ENCODE data around the gene SUOX.
"Not testable (repeated sequence)": the region's sequence is repeated elsewhere in the genome, so short reads cannot be mapped to it uniquely, and the experiment has no call there.

Gene SUOX

GRCh38 chr12:55983232-55983842 lies 13.7 kb upstream of the SUOX start:
- DNase-seq (ENCODE audit: low spot score): no peak

GRCh38 chr12:55984861-55985260 lies 12.2 kb upstream of the SUOX start:
- DNase-seq (ENCODE audit: low spot score): no peak

- DNase-seq (ENCODE audit: low spot score): no peak
These were observed 11.7 kb upstream of the SUOX start for GRCh38 chr12:55985341-55985740.

GRCh38 chr12:55985976-55986375 lies 11.1 kb upstream of the SUOX start:
- DNase-seq (ENCODE audit: low spot score): not testable (repeated sequence)

- no peak for DNase-seq (ENCODE audit: low spot score)
These were observed 6.0 kb upstream of the SUOX start for GRCh38 chr12:55991110-55991509.

- DNase-seq (ENCODE audit: low spot score): no peak
These were observed 3.7 kb upstream of the SUOX start for GRCh38 chr12:55993230-55993853.

- DNase-seq (ENCODE audit: low spot score): no peak
These were observed 1.7 kb upstream of the SUOX start for GRCh38 chr12:55995366-55995765.

- peak; percentile 57 for DNase-seq (ENCODE audit: low spot score)
These were observed 818 bp upstream of the SUOX start for GRCh38 chr12:55996201-55996714.

- no peak for DNase-seq (ENCODE audit: low spot score)
These were observed 421 bp downstream of the SUOX start for GRCh38 chr12:55997535-55997859.

- DNase-seq (ENCODE audit: low spot score): not testable (repeated sequence)
These were observed 2.4 kb downstream of the SUOX start for GRCh38 chr12:55999522-55999921.

GRCh38 chr12:55999999-56000540 lies 3.0 kb downstream of the SUOX start:
- DNase-seq (ENCODE audit: low spot score): not testable (repeated sequence)

GRCh38 chr12:56001487-56002100 lies 4.5 kb downstream of the SUOX start:
- no peak for DNase-seq (ENCODE audit: low spot score)

GRCh38 chr12:56003376-56003775 lies 6.3 kb downstream of the SUOX start:
- DNase-seq (ENCODE audit: low spot score): not testable (repeated sequence)

GRCh38 chr12:56004211-56004610 lies 7.1 kb downstream of the SUOX start:
- DNase-seq (ENCODE audit: low spot score): no peak

- peak; percentile 64 for DNase-seq (ENCODE audit: low spot score)
These were observed 10.8 kb downstream of the SUOX start for GRCh38 chr12:56007564-56008559.

- no peak for DNase-seq (ENCODE audit: low spot score)
These were observed 13.1 kb downstream of the SUOX start for GRCh38 chr12:56010111-56010570.

GRCh38 chr12:56011509-56012090 lies 14.5 kb downstream of the SUOX start:
- no peak for DNase-seq (ENCODE audit: low spot score)

GRCh38 chr12:56013482-56013881 lies 16.4 kb downstream of the SUOX start:
- no peak for DNase-seq (ENCODE audit: low spot score)

- no peak for DNase-seq (ENCODE audit: low spot score)
These were observed 17.1 kb downstream of the SUOX start for GRCh38 chr12:56014205-56014604.

GRCh38 chr12:56017181-56017580 lies 20.1 kb downstream of the SUOX start:
- no peak for DNase-seq (ENCODE audit: low spot score)

- DNase-seq (ENCODE audit: low spot score): no peak
These were observed 21.3 kb downstream of the SUOX start for GRCh38 chr12:56018356-56018755.
